CD4-positive, CD25-positive, alpha-beta regulatory T cell (primary cell): ENCODE data around the gene SLC1A3. TPM values are rescaled to one million over a fixed set of nuclear protein-coding genes. Genes with fewer than 3 reads are reported as not detected.
"Not testable (repeated sequence)": the region's sequence is repeated elsewhere in the genome, so short reads cannot be mapped to it uniquely, and the experiment has no call there.

Source experiments
- ATAC-seq, 2 donors: fragments of 150-1000 bp; cut with Tn5 transposase; one replicate each; pipeline ENCODE4 v1.10.0; 2021; ENCODE audit warnings: low read depth in 2 of 2, moderate number of reproducible peaks in 2 of 2, moderate library complexity in 1 of 2
- DNase-seq, 3 donors: peaks; one replicate each; pipeline versions ENCODE4 v3.0.0 to v3.0.0-alpha.2; 2012 to 2022; ENCODE audit warnings: mixed read lengths in 1 of 3
- H3K27ac ChIP-seq: one replicate; pipeline ENCODE4 v1.7.0; 2013; ENCODE audit warnings: mild to moderate bottlenecking, low read length; ENCODE audit not compliant: insufficient read depth, poor library complexity, severe bottlenecking
- H3K27me3 ChIP-seq: one replicate; pipeline ENCODE4 v1.7.0; 2013; ENCODE audit warnings: low read length; ENCODE audit not compliant: control insufficient read depth, insufficient read depth
- H3K36me3 ChIP-seq: one replicate; pipeline ENCODE4 v1.7.0; 2013; ENCODE audit warnings: mild to moderate bottlenecking, low read length, moderate library complexity; ENCODE audit not compliant: control insufficient read depth, insufficient read depth
- H3K4me1 ChIP-seq: 2 replicates; pipeline ENCODE4 v1.7.0; 2013; ENCODE audit warnings: mild to moderate bottlenecking, low read length; ENCODE audit not compliant: insufficient read depth, control insufficient read depth, poor library complexity, severe bottlenecking
- H3K4me3 ChIP-seq: one replicate; pipeline ENCODE4 v1.7.0; 2013; ENCODE audit warnings: low read depth, mild to moderate bottlenecking, low read length, moderate library complexity
- H3K9me3 ChIP-seq, 2 experiments: 1 replicate in 1 of 2; 2 replicates in 1 of 2; pipeline ENCODE4 v1.7.0; 2013; ENCODE audit warnings: low read length in 2 of 2, mild to moderate bottlenecking in 1 of 2, moderate library complexity in 1 of 2; ENCODE audit not compliant: control insufficient read depth in 2 of 2
- H3K27ac Mint-ChIP-seq, 3 donors: one replicate each; pipeline ENCODE4 v1.8.0; 2020 to 2022; ENCODE audit warnings: mild to moderate bottlenecking in 3 of 3, mixed read lengths in 3 of 3, moderate library complexity in 2 of 3
- H3K27me3 Mint-ChIP-seq: one replicate; pipeline ENCODE4 v1.8.0; 2022; ENCODE audit warnings: mild to moderate bottlenecking, mixed read lengths
- H3K36me3 Mint-ChIP-seq: one replicate; pipeline ENCODE4 v1.8.0; 2020; ENCODE audit warnings: mixed read lengths
- H3K4me1 Mint-ChIP-seq, 4 donors: one replicate each; pipeline ENCODE4 v1.8.0; 2020 to 2022; ENCODE audit warnings: mixed read lengths in 4 of 4, mild to moderate bottlenecking in 1 of 4
- H3K4me3 Mint-ChIP-seq, 4 donors: one replicate each; pipeline ENCODE4 v1.8.0; 2020 to 2022; ENCODE audit warnings: mild to moderate bottlenecking in 4 of 4, mixed read lengths in 4 of 4, moderate library complexity in 3 of 4
- H3K9me3 Mint-ChIP-seq, 7 donors: one replicate each; pipeline ENCODE4 v1.8.0; 2020 to 2022; ENCODE audit warnings: mixed read lengths in 7 of 7, mild to moderate bottlenecking in 3 of 7, moderate library complexity in 2 of 7
- polyA plus RNA-seq, 4 donors: library from polyadenylated mRNA; unstranded; fragments of 300-500 nt; fragmentation: Illumina TruSeq; gene quantifications; one replicate each; pipeline ENCODE4 v1.2.3, GENCODE V29; 2021
- total RNA-seq: library from RNA; stranded (reverse); gene quantifications from one replicate; pipeline ENCODE4 v1.2.3, GENCODE V29; 2022

The SLC1A3 gene
- total and polyA plus RNA-seq, 5 donors from 2014 or later, result not detected

- Mint-ChIP-seq H3K4me3 (no peak overlapping the region), H3K27ac (no peak overlapping the region), H3K36me3 (no peaks in the 10 kb centered on the region), H3K4me1 (no peaks in the 10 kb centered on the region), H3K9me3 (peaks cover 0 to 2% (median 0%) of the 10 kb centered on the region in 7 donors), H3K27me3 (peaks cover 4% of the 10 kb centered on the region)
- no peaks in the 10 kb centered on the region for H3K4me1 ChIP-seq
- H3K36me3 ChIP-seq, result no peaks in the 10 kb centered on the region
- H3K27ac ChIP-seq, result no peak overlapping the region
- H3K27me3 ChIP-seq, result peaks cover 3% of the 10 kb centered on the region
- no peak overlapping the region for H3K4me3 ChIP-seq
- H3K9me3 ChIP-seq, result no peaks in the 10 kb centered on the region
- no peak for DNase-seq
- no peak for ATAC-seq
These were observed 30.7 kb downstream of the SLC1A3 start for GRCh38 chr5:36637101-36637500.

GRCh38 chr5:36637516-36637915, 31.1 kb downstream of the SLC1A3 start:
- H3K27ac Mint-ChIP-seq, result no peak overlapping the region
- DNase-seq (no peak), ATAC-seq (no peak)
- no peaks in the 10 kb centered on the region for H3K4me1 Mint-ChIP-seq
- Histone ChIP-seq H3K4me3 (no peak overlapping the region), H3K4me1 (no peaks in the 10 kb centered on the region), H3K27me3 (peaks cover 3% of the 10 kb centered on the region), H3K9me3 (no peaks in the 10 kb centered on the region), H3K36me3 (no peaks in the 10 kb centered on the region), H3K27ac (no peak overlapping the region)
- no peaks in the 10 kb centered on the region for H3K36me3 Mint-ChIP-seq
- peaks cover 4% of the 10 kb centered on the region for H3K27me3 Mint-ChIP-seq
- no peak overlapping the region for H3K4me3 Mint-ChIP-seq
- peaks cover 0 to 2% (median 0%) of the 10 kb centered on the region in 7 donors for H3K9me3 Mint-ChIP-seq

GRCh38 chr5:36638056-36638455, 31.6 kb downstream of the SLC1A3 start:
- no peak for DNase-seq

DNA sequence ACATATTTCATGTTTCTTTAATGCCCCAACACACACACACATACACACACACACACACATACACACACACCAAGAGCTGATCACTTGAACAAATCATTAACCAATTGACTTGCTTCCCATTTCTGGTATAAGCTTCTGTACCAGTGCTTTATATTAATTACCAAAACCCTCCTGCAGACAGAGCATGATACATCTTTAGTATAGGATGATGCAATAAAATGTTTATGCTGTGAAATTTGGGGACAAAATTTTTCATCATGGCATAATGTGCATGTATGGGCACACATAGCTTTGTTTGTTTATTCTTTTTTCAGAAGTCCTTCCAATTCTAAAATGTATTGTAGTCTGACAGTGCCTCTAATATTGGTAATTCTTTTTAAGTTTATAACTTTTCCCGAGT, 34.5 kb downstream of the SLC1A3 start:
- ATAC-seq, result no peak
- no peak overlapping the region for H3K4me3 Mint-ChIP-seq
- H3K9me3 ChIP-seq, result no peaks in the 10 kb centered on the region
- H3K27ac ChIP-seq, result no peak overlapping the region
- no peak overlapping the region for H3K27ac Mint-ChIP-seq
- no peaks in the 10 kb centered on the region for H3K4me1 ChIP-seq
- H3K4me3 ChIP-seq, result no peak overlapping the region
- peaks cover 3% of the 10 kb centered on the region for H3K27me3 ChIP-seq
- H3K4me1 Mint-ChIP-seq, result no peaks in the 10 kb centered on the region
- DNase-seq, result no peak
- no peaks in the 10 kb centered on the region for H3K36me3 Mint-ChIP-seq
- peaks cover 10% of the 10 kb centered on the region for H3K27me3 Mint-ChIP-seq
- peaks cover 0 to 2% (median 0%) of the 10 kb centered on the region in 7 donors for H3K9me3 Mint-ChIP-seq
- no peaks in the 10 kb centered on the region for H3K36me3 ChIP-seq

More at GRCh38 chr5:36638056-36638455, 31.6 kb downstream of the SLC1A3 start:
- no peak for ATAC-seq
- no peak overlapping the region for H3K27ac ChIP-seq
- H3K9me3 Mint-ChIP-seq, result peaks cover 0 to 2% (median 0%) of the 10 kb centered on the region in 7 donors
- H3K4me3 Mint-ChIP-seq, result no peak overlapping the region
- peaks cover 3% of the 10 kb centered on the region for H3K27me3 ChIP-seq
- H3K36me3 Mint-ChIP-seq, result no peaks in the 10 kb centered on the region
- no peaks in the 10 kb centered on the region for H3K9me3 ChIP-seq
- H3K4me1 Mint-ChIP-seq, result no peaks in the 10 kb centered on the region
- no peaks in the 10 kb centered on the region for H3K4me1 ChIP-seq
- no peak overlapping the region for H3K4me3 ChIP-seq
- H3K27me3 Mint-ChIP-seq, result peaks cover 4% of the 10 kb centered on the region
- no peak overlapping the region for H3K27ac Mint-ChIP-seq
- H3K36me3 ChIP-seq, result no peaks in the 10 kb centered on the region

DNA sequence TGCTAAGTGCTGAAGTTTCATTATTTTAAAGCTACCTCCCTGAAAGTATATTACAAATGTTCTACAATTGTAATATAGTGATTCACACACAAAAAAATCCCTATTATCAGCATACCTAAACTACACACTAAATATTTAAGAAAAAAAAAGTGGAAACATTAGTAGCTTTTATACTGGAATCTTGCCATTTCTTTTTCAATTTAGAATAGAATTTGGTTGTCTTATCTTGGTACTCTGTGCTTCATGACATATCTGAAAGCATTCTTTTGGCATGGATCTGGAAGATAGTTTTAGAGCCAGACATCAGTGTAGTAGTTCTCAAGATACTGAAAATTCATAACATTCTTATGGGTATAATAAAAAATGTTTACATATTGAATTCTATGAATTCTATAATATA, 35.0 kb downstream of the SLC1A3 start:
- Histone ChIP-seq H3K4me3 (no peak overlapping the region), H3K27ac (no peak overlapping the region), H3K9me3 (no peaks in the 10 kb centered on the region), H3K27me3 (peaks cover 3% of the 10 kb centered on the region), H3K36me3 (no peaks in the 10 kb centered on the region), H3K4me1 (no peaks in the 10 kb centered on the region)
- Mint-ChIP-seq H3K9me3 (peaks cover 0 to 2% (median 0%) of the 10 kb centered on the region in 7 donors), H3K4me3 (no peak overlapping the region), H3K36me3 (no peaks in the 10 kb centered on the region), H3K27ac (no peak overlapping the region), H3K4me1 (no peaks in the 10 kb centered on the region), H3K27me3 (peaks cover 10% of the 10 kb centered on the region)
- DNase-seq (no peak), ATAC-seq (no peak)

DNA sequence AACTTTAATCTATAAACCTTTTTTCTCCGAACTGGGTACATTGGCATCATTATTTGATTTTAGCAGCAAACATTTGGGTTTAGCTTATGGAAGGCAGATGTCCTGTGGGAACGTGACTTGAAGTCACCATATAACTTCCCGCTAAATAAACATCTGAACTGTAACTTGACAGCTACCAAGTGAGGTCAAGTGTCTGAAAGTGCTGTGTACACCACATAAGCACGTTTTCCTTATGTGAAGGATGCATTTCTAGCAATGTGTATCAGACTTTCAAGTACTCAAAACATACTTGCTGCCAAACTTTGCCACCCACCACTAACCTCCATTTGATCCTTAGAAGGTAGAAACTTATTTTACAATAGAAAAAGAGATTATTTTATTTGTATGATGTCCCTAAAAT, 35.7 kb downstream of the SLC1A3 start:
- no peak overlapping the region for H3K4me3 Mint-ChIP-seq
- peaks cover 0 to 2% (median 0%) of the 10 kb centered on the region in 7 donors for H3K9me3 Mint-ChIP-seq
- no peaks in the 10 kb centered on the region for H3K36me3 Mint-ChIP-seq
- H3K4me1 ChIP-seq, result no peaks in the 10 kb centered on the region
- peaks cover 10% of the 10 kb centered on the region for H3K27me3 Mint-ChIP-seq
- H3K27ac ChIP-seq, result no peak overlapping the region
- no peak overlapping the region for H3K27ac Mint-ChIP-seq
- ATAC-seq (no peak), DNase-seq (no peak)
- no peaks in the 10 kb centered on the region for H3K36me3 ChIP-seq
- H3K27me3 ChIP-seq, result peaks cover 3% of the 10 kb centered on the region
- H3K9me3 ChIP-seq, result no peaks in the 10 kb centered on the region
- H3K4me1 Mint-ChIP-seq, result no peaks in the 10 kb centered on the region
- H3K4me3 ChIP-seq, result no peak overlapping the region

GRCh38 chr5:36643162-36643561, 36.8 kb downstream of the SLC1A3 start:
- H3K9me3 Mint-ChIP-seq, result peaks cover 0 to 2% (median 0%) of the 10 kb centered on the region in 7 donors
- no peaks in the 10 kb centered on the region for H3K36me3 Mint-ChIP-seq
- Histone ChIP-seq H3K27ac (no peak overlapping the region), H3K4me1 (no peaks in the 10 kb centered on the region), H3K36me3 (no peaks in the 10 kb centered on the region), H3K4me3 (no peak overlapping the region), H3K9me3 (no peaks in the 10 kb centered on the region), H3K27me3 (peaks cover 3% of the 10 kb centered on the region)
- H3K4me3 Mint-ChIP-seq, result no peak overlapping the region
- no peak overlapping the region for H3K27ac Mint-ChIP-seq
- ATAC-seq (no peak), DNase-seq (no peak)
- H3K27me3 Mint-ChIP-seq, result peaks cover 10% of the 10 kb centered on the region
- no peaks in the 10 kb centered on the region for H3K4me1 Mint-ChIP-seq

- not testable (repeated sequence) for H3K27ac Mint-ChIP-seq, H3K27me3 Mint-ChIP-seq, DNase-seq, H3K36me3 Mint-ChIP-seq, H3K9me3 ChIP-seq, H3K4me1 ChIP-seq, H3K4me3 ChIP-seq, H3K4me1 Mint-ChIP-seq, H3K9me3 Mint-ChIP-seq, H3K4me3 Mint-ChIP-seq, H3K36me3 ChIP-seq, H3K27ac ChIP-seq, H3K27me3 ChIP-seq, ATAC-seq
These were observed 37.4 kb downstream of the SLC1A3 start for GRCh38 chr5:36643841-36644240.
